Keratinocyte (primary cell): ENCODE measurements around the gene IFNAR2. TPM values are rescaled to one million over a fixed set of nuclear protein-coding genes. Genes with fewer than 3 reads are reported as not detected.

Experiments
- DNase-seq: peaks from one replicate; pipeline ENCODE4 v3.0.0-alpha.2; 2011; ENCODE audit warnings: low read depth, missing footprints, low spot score
- FAIRE-seq: peaks from 2 replicates; lab custom pipeline; 2011; peaks lifted over from hg19 to GRCh38; lab: Jason Lieb, UNC
- H2AFZ ChIP-seq: 2 replicates; pipeline ENCODE4 v1.6.0; 2012; ENCODE audit warnings: low read length, control low read depth, inconsistent platforms; ENCODE audit not compliant: control insufficient read depth
- H3K27ac ChIP-seq: 2 replicates; pipeline ENCODE4 v1.5.1; 2011; ENCODE audit warnings: low read length; ENCODE audit not compliant: control insufficient read depth, insufficient read depth
- H3K27me3 ChIP-seq: 3 replicates; pipeline ENCODE4 v1.6.0; 2011; ENCODE audit warnings: low read length; ENCODE audit not compliant: control insufficient read depth, insufficient read depth; ENCODE audit errors: extremely low read depth
- H3K36me3 ChIP-seq, 2 experiments: 2 replicates in 1 of 2; 3 replicates in 1 of 2; pipeline ENCODE4 v1.5.1; 2011; ENCODE audit warnings: low read length in 2 of 2, mild to moderate bottlenecking in 1 of 2; ENCODE audit not compliant: control insufficient read depth in 2 of 2, insufficient read depth in 2 of 2; ENCODE audit errors: extremely low read depth in 1 of 2
- H3K4me1 ChIP-seq: 3 replicates; pipeline ENCODE4 v1.5.1; 2011; ENCODE audit warnings: low read length; ENCODE audit not compliant: control insufficient read depth, insufficient read depth; ENCODE audit errors: extremely low read depth
- H3K4me2 ChIP-seq: 3 replicates; pipeline ENCODE4 v1.6.0; 2011; ENCODE audit warnings: low read depth, low read length; ENCODE audit not compliant: control insufficient read depth, insufficient read depth; ENCODE audit errors: extremely low read depth
- H3K4me3 ChIP-seq, 3 experiments: fragments of 200-600 bp in 1 of 3; sonication (generic) in 1 of 3; 2 replicates in 2 of 3; 3 replicates in 1 of 3; pipeline ENCODE4 v1.5.1; 2011 to 2016; ENCODE audit warnings: low read length in 3 of 3, mild to moderate bottlenecking in 3 of 3, control low read depth in 2 of 3, inconsistent platforms in 1 of 3, low read depth in 1 of 3, mixed read lengths in 1 of 3, mixed run types in 1 of 3, moderate library complexity in 1 of 3; ENCODE audit not compliant: control insufficient read depth in 2 of 3, insufficient read depth in 2 of 3; ENCODE audit errors: extremely low read depth in 1 of 3
- H3K79me2 ChIP-seq: 2 replicates; pipeline ENCODE4 v1.6.0; 2012; ENCODE audit warnings: low read length; ENCODE audit not compliant: control insufficient read depth, insufficient read depth
- H3K9ac ChIP-seq: 3 replicates; pipeline ENCODE4 v1.6.0; 2011; ENCODE audit warnings: low read length; ENCODE audit not compliant: control insufficient read depth, insufficient read depth; ENCODE audit errors: extremely low read depth
- H3K9me1 ChIP-seq: 3 replicates; pipeline ENCODE4 v1.6.0; 2011; ENCODE audit warnings: low read length; ENCODE audit not compliant: control insufficient read depth, insufficient read depth; ENCODE audit errors: extremely low read depth
- H3K9me3 ChIP-seq: 2 replicates; pipeline ENCODE4 v1.5.1; 2012; ENCODE audit warnings: low read depth, low read length; ENCODE audit not compliant: control insufficient read depth
- H4K20me1 ChIP-seq: 3 replicates; pipeline ENCODE4 v1.6.0; 2011; ENCODE audit warnings: low read length; ENCODE audit not compliant: control insufficient read depth, insufficient read depth; ENCODE audit errors: extremely low read depth
- CTCF ChIP-seq, 3 experiments: IDR thresholded peaks in 1 of 3; conservative IDR thresholded peaks in 1 of 3; optimal IDR thresholded peaks in 1 of 3; 2 replicates in 2 of 3; 3 replicates in 1 of 3; pipeline versions ENCODE3 to v1.5.1; 2011; ENCODE audit warnings: low read length in 3 of 3, mild to moderate bottlenecking in 3 of 3, moderate library complexity in 2 of 3, control low read depth in 1 of 3, inconsistent platforms in 1 of 3; ENCODE audit not compliant: insufficient read depth in 2 of 3; ENCODE audit errors: extremely low read depth in 1 of 3
- EZH2 ChIP-seq: IDR thresholded peaks from one replicate; pipeline ENCODE4 v1.6.1; 2012; ENCODE audit warnings: inconsistent platforms, mild to moderate bottlenecking, low read length, moderate library complexity
- dilution Hi-C: fragments of 300-500 bp; cut with MboI; formaldehyde crosslinking; loops from one replicate; pipeline ENCODE4 v1.7.0; 2020; ENCODE audit warnings: low sequenced_read_pairs; ENCODE audit not compliant: extremely low pct_ligation_motif_present
- polyA plus RNA-seq, 5 experiments: library from polyadenylated mRNA; depleted of rRNA in 3 of 5; stranded (reverse) in 3 of 5; stranded (forward) in 1 of 5; unstranded in 1 of 5; fragments of >200 nt; gene quantifications; 1 replicate in 1 of 5; 2 replicates in 3 of 5; 3 replicates in 1 of 5; pipeline versions ENCODE4 v1.2.1 to v1.2.3, GENCODE V29; 2011 to 2012; ENCODE audit warnings: missing spikeins in 2 of 5, low read depth in 1 of 5, low replicate concordance in 1 of 5

IFNAR2 gene
- polyA plus RNA-seq, 1 donor (not counting 4 experiments of a cell fraction or from before 2014, with no cell fraction given): 23.0 TPM

GRCh38 chr21:33201956-33202355 lies 27.8 kb upstream of the IFNAR2 start:
- Histone ChIP-seq H3K27me3 (no peaks in the 10 kb centered on the region), H3K79me2 (no peaks in the 10 kb centered on the region), H3K4me3 (no peak overlapping the region), H3K4me2 (no peak overlapping the region), H2AFZ (no peak overlapping the region), H3K4me1 (peaks cover 20% of the 10 kb centered on the region), H3K27ac (no peak overlapping the region), H3K9me1 (no peaks in the 10 kb centered on the region), H4K20me1 (no peaks in the 10 kb centered on the region), H3K36me3 (no peaks in the 10 kb centered on the region), H3K9ac (no peak overlapping the region), H3K9me3 (no peaks in the 10 kb centered on the region)
- FAIRE-seq: no peak
- DNase-seq: no peak
- dilution Hi-C loops: no loop called here
- TF ChIP-seq CTCF (optimal IDR thresholded peaks at IDR 0.05 in 1 of 3, IDR thresholded peaks at IDR 0.05 in 1 of 3, conservative IDR thresholded peaks at IDR 0.05 in 1 of 3; ENCODE audit: extremely low read depth in 1 of 3, insufficient read depth in 2 of 3, low read length in 3 of 3): no peak
- no peak for TF ChIP-seq EZH2

GRCh38 chr21:33202464-33203363 lies 27.0 kb upstream of the IFNAR2 start:
- peaks cover 17% of the 10 kb centered on the region for H3K4me1 ChIP-seq
- H3K79me2 ChIP-seq: no peaks in the 10 kb centered on the region
- peak overlapping the region; percentile 96 for H3K27ac ChIP-seq
- FAIRE-seq (no peak), DNase-seq (no peak)
- dilution Hi-C loops: no loop called here
- H3K4me2 ChIP-seq: no peak overlapping the region
- no peaks in the 10 kb centered on the region for H3K9me3 ChIP-seq
- no peak overlapping the region for H3K4me3 ChIP-seq
- no peaks in the 10 kb centered on the region for H3K36me3 ChIP-seq
- no peaks in the 10 kb centered on the region for H3K9me1 ChIP-seq
- H3K9ac ChIP-seq: peak overlapping the region; percentile 69
- H3K27me3 ChIP-seq: no peaks in the 10 kb centered on the region
- TF ChIP-seq EZH2 (no peak), CTCF (optimal IDR thresholded peaks at IDR 0.05 in 1 of 3, IDR thresholded peaks at IDR 0.05 in 1 of 3, conservative IDR thresholded peaks at IDR 0.05 in 1 of 3; ENCODE audit: extremely low read depth in 1 of 3, insufficient read depth in 2 of 3, low read length in 3 of 3) (no peak)
- no peak overlapping the region for H2AFZ ChIP-seq
- no peaks in the 10 kb centered on the region for H4K20me1 ChIP-seq
